ENCODE results near the gene HSPA12B.

- TF ChIP-seq CTCF (conservative IDR thresholded peaks at IDR 0.05; ENCODE audit: low read depth, low read length) (no peak), CEBPB (IDR thresholded peaks at IDR 0.05; ENCODE audit: low read depth, low read length) (no peak), MAFK (IDR thresholded peaks at IDR 0.05; ENCODE audit: low read depth, low read length) (no peak)
These were observed 16.7 kb downstream of the HSPA12B start for GRCh38 chr20:3749087-3749688.

Data from IMR-90 (cell line).